Endothelial cell (in vitro differentiated cells): Measurements from ENCODE around the gene RALB. TPM values are rescaled to one million over a fixed set of nuclear protein-coding genes. Genes with fewer than 3 reads are reported as not detected.

Experiments used
- DNase-seq: peaks from one replicate; pipeline ENCODE4 v3.0.0; 2021; ENCODE audit warnings: low spot score
- H3K27ac Mint-ChIP-seq: one replicate; pipeline ENCODE4 v1.8.0; 2021; ENCODE audit warnings: mixed read lengths, inconsistent platforms; ENCODE audit not compliant: unreplicated experiment
- H3K27me3 Mint-ChIP-seq: one replicate; pipeline ENCODE4 v1.8.0; 2021; ENCODE audit warnings: mild to moderate bottlenecking, moderate library complexity, mixed read lengths, inconsistent platforms; ENCODE audit not compliant: unreplicated experiment
- H3K36me3 Mint-ChIP-seq: one replicate; pipeline ENCODE4 v1.8.0; 2021; ENCODE audit warnings: mild to moderate bottlenecking, low read depth, mixed read lengths, inconsistent platforms; ENCODE audit not compliant: unreplicated experiment
- H3K4me1 Mint-ChIP-seq: one replicate; pipeline ENCODE4 v1.8.0; 2021; ENCODE audit warnings: mild to moderate bottlenecking, mixed read lengths, inconsistent platforms; ENCODE audit not compliant: unreplicated experiment
- H3K4me3 Mint-ChIP-seq: one replicate; pipeline ENCODE4 v1.8.0; 2021; ENCODE audit warnings: mild to moderate bottlenecking, mixed read lengths, inconsistent platforms; ENCODE audit not compliant: unreplicated experiment
- H3K9me3 Mint-ChIP-seq: one replicate; pipeline ENCODE4 v1.8.0; 2021; ENCODE audit warnings: mixed read lengths, inconsistent platforms; ENCODE audit not compliant: unreplicated experiment
- CTCF ChIP-seq: fragments of 200-600 bp; sonication (generic); IDR thresholded peaks from one replicate; pipeline ENCODE4 v1.5.0; 2021; ENCODE audit warnings: antibody characterized with exemption; ENCODE audit not compliant: unreplicated experiment
- total RNA-seq: library from RNA; stranded (reverse); fragmentation: NEBNext Ultra II Directional; extraction: Animal tissue kit (Norgen Biotek cat#: 25700); gene quantifications from one replicate; pipeline ENCODE4 v1.2.1, GENCODE V29; 2021; ENCODE audit not compliant: unreplicated experiment

Gene RALB
- total RNA-seq, 1 donor from 2014 or later: 367 TPM

DNA sequence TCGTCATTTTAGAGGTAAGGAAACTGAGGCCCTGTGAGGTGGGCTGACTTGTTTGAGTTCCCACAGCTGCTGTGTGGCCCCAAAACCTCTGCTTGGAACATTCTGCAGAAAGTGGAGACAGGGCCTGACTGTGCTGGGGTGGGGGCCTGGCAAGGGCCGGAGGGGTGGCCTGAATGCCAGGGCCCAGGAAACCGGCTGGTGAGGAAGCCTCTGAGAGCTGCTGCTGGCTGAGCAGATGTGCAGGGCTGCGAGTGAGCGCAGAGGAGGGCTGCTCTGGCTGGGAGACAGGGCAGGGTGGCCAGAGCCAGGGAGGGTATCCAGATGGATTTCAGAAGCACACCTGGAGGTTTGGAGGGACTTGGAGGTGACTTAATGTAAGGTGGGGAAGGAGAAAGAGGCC lies 63.4 kb downstream of the RALB start:
- Mint-ChIP-seq H3K27me3 (peaks cover 24% of the 10 kb centered on the region), H3K4me1 (peaks cover 45% of the 10 kb centered on the region), H3K36me3 (peaks cover 3% of the 10 kb centered on the region), H3K27ac (no peak overlapping the region), H3K4me3 (no peak overlapping the region), H3K9me3 (no peaks in the 10 kb centered on the region)
- DNase-seq: no peak
- no peak for TF ChIP-seq CTCF

- TF ChIP-seq CTCF: no peak
- Mint-ChIP-seq H3K27ac (no peak overlapping the region), H3K4me3 (no peak overlapping the region), H3K4me1 (peaks cover 45% of the 10 kb centered on the region), H3K36me3 (peaks cover 3% of the 10 kb centered on the region), H3K27me3 (peaks cover 24% of the 10 kb centered on the region), H3K9me3 (no peaks in the 10 kb centered on the region)
- no peak for DNase-seq
Measured at GRCh38 chr2:120316528-120317179, 64.0 kb downstream of the RALB start.

DNA sequence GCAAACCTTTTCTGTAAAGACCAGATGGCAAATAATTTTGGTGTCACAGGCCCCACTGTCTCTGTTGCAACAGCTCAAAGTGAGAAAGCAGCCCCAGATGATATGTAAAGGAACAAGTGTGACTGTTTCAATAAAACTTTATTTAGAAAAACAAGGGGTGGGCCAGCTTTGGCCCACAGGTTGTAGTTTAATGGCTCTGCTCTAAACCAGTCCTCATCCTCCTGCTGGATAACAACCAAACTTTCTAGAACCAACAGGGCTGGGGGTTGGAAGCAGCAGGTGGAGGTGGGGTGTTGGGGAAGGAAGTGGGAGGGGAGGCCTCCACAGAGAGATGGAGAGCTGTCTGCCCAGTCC lies 64.5 kb downstream of the RALB start:
- Mint-ChIP-seq H3K27ac (no peak overlapping the region), H3K9me3 (no peaks in the 10 kb centered on the region), H3K27me3 (peaks cover 24% of the 10 kb centered on the region), H3K36me3 (peaks cover 3% of the 10 kb centered on the region), H3K4me3 (no peak overlapping the region), H3K4me1 (peaks cover 45% of the 10 kb centered on the region)
- no peak for DNase-seq
- no peak for TF ChIP-seq CTCF

DNA sequence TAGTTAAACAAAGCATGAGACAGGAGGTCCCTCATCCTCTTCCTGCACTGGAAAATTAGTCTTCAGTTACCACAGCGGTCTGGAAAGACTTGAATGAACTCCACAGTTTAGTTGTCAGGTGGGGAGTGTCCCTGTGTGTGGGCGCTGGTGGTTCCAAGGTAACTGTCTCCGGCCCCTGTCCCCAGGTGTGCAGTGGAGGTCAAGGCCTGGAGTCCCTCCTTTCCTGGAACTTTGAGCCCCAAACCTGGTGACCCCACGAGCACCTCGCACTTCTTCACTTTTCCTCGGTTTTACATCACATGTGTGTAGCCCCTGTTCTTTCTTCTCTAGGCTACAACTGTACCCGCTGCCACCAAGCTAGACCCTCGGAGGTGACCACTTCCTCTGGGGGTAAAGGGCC lies 65.3 kb downstream of the RALB start:
- TF ChIP-seq CTCF: no peak
- H3K27ac Mint-ChIP-seq: no peak overlapping the region
- peaks cover 3% of the 10 kb centered on the region for H3K36me3 Mint-ChIP-seq
- H3K4me3 Mint-ChIP-seq: no peak overlapping the region
- DNase-seq: no peak
- H3K27me3 Mint-ChIP-seq: peaks cover 28% of the 10 kb centered on the region
- H3K4me1 Mint-ChIP-seq: peaks cover 43% of the 10 kb centered on the region
- H3K9me3 Mint-ChIP-seq: no peaks in the 10 kb centered on the region

DNA sequence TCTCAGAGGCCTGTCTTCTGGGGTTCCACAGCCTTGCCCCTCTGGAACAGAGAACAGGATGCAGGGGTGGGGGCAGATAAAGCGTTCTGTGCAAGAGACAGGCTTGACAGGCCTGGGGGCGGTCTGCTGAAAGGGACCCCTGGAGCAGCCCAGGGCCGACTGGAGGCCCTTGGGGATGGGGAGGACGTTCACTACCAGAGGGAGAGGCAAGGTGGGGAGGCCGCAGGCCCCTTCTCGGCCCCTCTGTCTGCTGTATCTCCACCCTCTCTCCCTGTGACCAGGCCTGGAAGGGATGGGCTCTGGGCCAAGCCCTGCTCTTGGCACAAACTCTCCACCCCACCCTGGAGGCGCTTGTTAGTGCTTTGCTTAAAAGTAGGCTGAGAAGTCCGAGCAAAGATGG lies 66.0 kb downstream of the RALB start:
- peaks cover 3% of the 10 kb centered on the region for H3K36me3 Mint-ChIP-seq
- TF ChIP-seq CTCF: no peak
- peaks cover 26% of the 10 kb centered on the region for H3K27me3 Mint-ChIP-seq
- H3K9me3 Mint-ChIP-seq: no peaks in the 10 kb centered on the region
- H3K4me3 Mint-ChIP-seq: no peak overlapping the region
- DNase-seq: no peak
- no peak overlapping the region for H3K27ac Mint-ChIP-seq
- H3K4me1 Mint-ChIP-seq: peaks cover 41% of the 10 kb centered on the region
